ENCODE results near the gene EXOC2.
"Not testable (repeated sequence)": the region's sequence is repeated elsewhere in the genome, so short reads cannot be mapped to it uniquely, and the experiment has no call there.

- TF ChIP-seq POLR2AphosphoS5 (IDR thresholded peaks at IDR 0.05; ENCODE audit: borderline replicate concordance, low read depth, low read length); EZH2 (IDR thresholded peaks at IDR 0.05); FOXP2 (optimal IDR thresholded peaks at IDR 0.05; ENCODE audit: control extremely low read depth, extremely low read length, insufficient read depth): not testable (repeated sequence)
Observed at GRCh38 chr6:694431-695126, 1.6 kb upstream of the EXOC2 start.

Measured in SK-N-MC (cell line).